HL-60 (cell line): ENCODE measurements around the gene SNX2.

ENCODE experiments used
- DNase-seq, 2 experiments: peaks; one replicate each; pipeline ENCODE4 v3.0.0-alpha.2; 2010 to 2020; ENCODE audit warnings: low read depth in 1 of 2, low spot score in 1 of 2
- H3K27ac ChIP-seq: fragments of 250-450 bp; sonication (Bioruptor Pico); replicated peaks from 2 replicates; pipeline ENCODE4 v1.5.1; 2020; ENCODE audit warnings: mild to moderate bottlenecking, moderate library complexity
- H3K27me3 ChIP-seq: fragments of 250-450 bp; sonication (Bioruptor Pico); 2 replicates; pipeline ENCODE4 v1.5.1; 2021; ENCODE audit warnings: mild to moderate bottlenecking, moderate library complexity; ENCODE audit not compliant: insufficient read depth, poor library complexity, severe bottlenecking
- H3K4me3 ChIP-seq: replicated peaks from 2 replicates; pipeline ENCODE4 v1.5.1; 2011; ENCODE audit warnings: mild to moderate bottlenecking, control low read depth, low read length; ENCODE audit not compliant: insufficient read depth
- GABPA ChIP-seq: IDR thresholded peaks from 2 replicates; pipeline ENCODE4 v1.6.1; 2012; ENCODE audit warnings: low read depth
- POLR2AphosphoS5 ChIP-seq: IDR thresholded peaks from 2 replicates; pipeline ENCODE4 v1.6.1; 2012; ENCODE audit warnings: low read depth
- SPI1 ChIP-seq: IDR thresholded peaks from 2 replicates; pipeline ENCODE4 v1.6.1; 2012; ENCODE audit warnings: low read depth, mild to moderate bottlenecking, borderline replicate concordance
- TF ChIP-seq, protein P1 (sequence below): IDR thresholded peaks from one replicate; pipeline ENCODE4 v1.5.1; 2011; ENCODE audit warnings: low read length, control low read depth, inconsistent platforms; ENCODE audit not compliant: insufficient read depth
- TF ChIP-seq, protein P2 (sequence below): IDR thresholded peaks from 2 replicates; pipeline ENCODE4 v1.6.1; 2012; ENCODE audit warnings: low read depth; ENCODE audit not compliant: insufficient replicate concordance

Gene SNX2

DNA sequence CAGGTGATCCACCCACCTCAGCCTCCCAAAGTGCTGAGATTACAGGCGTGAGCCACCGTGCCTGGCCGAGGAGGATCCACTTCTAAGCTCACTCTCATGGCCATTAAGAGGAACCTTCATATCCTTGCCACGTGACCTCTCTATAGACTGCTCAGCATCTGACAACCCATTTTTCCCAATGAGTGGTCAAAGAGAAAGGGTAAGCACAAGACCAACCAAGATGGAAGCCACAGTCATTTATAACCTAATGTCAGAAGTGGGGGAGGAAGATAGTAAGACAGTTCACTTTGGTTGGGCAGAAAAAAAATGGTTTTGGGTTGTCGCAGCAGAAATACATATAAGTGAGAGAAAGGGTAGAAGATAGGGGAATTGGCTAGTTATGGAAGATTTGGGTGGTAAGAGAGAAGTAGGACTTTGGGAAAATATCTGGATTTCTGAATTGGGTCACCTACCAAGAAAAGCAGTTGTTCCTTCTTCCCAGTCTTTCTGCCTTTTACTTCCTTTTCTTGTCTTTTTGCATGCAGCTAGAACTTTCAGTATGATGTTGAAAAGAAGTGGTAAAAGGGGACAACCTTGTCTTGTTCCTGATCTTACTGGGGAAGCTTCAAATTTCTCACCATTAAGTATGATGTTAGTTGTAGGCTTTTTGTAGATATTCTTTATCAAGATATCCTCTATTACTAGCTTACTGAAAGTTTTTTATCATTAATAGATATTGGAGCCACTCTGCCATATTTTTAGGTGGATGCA is 15.6 kb downstream of the SNX2 start:
- TF ChIP-seq, protein P1, sequence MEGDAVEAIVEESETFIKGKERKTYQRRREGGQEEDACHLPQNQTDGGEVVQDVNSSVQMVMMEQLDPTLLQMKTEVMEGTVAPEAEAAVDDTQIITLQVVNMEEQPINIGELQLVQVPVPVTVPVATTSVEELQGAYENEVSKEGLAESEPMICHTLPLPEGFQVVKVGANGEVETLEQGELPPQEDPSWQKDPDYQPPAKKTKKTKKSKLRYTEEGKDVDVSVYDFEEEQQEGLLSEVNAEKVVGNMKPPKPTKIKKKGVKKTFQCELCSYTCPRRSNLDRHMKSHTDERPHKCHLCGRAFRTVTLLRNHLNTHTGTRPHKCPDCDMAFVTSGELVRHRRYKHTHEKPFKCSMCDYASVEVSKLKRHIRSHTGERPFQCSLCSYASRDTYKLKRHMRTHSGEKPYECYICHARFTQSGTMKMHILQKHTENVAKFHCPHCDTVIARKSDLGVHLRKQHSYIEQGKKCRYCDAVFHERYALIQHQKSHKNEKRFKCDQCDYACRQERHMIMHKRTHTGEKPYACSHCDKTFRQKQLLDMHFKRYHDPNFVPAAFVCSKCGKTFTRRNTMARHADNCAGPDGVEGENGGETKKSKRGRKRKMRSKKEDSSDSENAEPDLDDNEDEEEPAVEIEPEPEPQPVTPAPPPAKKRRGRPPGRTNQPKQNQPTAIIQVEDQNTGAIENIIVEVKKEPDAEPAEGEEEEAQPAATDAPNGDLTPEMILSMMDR, result no peak
- no peak for TF ChIP-seq GABPA
- TF ChIP-seq SPI1, result no peak
- no peak for TF ChIP-seq POLR2AphosphoS5
- TF ChIP-seq, protein P2, sequence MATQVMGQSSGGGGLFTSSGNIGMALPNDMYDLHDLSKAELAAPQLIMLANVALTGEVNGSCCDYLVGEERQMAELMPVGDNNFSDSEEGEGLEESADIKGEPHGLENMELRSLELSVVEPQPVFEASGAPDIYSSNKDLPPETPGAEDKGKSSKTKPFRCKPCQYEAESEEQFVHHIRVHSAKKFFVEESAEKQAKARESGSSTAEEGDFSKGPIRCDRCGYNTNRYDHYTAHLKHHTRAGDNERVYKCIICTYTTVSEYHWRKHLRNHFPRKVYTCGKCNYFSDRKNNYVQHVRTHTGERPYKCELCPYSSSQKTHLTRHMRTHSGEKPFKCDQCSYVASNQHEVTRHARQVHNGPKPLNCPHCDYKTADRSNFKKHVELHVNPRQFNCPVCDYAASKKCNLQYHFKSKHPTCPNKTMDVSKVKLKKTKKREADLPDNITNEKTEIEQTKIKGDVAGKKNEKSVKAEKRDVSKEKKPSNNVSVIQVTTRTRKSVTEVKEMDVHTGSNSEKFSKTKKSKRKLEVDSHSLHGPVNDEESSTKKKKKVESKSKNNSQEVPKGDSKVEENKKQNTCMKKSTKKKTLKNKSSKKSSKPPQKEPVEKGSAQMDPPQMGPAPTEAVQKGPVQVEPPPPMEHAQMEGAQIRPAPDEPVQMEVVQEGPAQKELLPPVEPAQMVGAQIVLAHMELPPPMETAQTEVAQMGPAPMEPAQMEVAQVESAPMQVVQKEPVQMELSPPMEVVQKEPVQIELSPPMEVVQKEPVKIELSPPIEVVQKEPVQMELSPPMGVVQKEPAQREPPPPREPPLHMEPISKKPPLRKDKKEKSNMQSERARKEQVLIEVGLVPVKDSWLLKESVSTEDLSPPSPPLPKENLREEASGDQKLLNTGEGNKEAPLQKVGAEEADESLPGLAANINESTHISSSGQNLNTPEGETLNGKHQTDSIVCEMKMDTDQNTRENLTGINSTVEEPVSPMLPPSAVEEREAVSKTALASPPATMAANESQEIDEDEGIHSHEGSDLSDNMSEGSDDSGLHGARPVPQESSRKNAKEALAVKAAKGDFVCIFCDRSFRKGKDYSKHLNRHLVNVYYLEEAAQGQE, result no peak
- Histone ChIP-seq H3K27ac (no peak overlapping the region), H3K27me3 (no peaks in the 10 kb centered on the region), H3K4me3 (no peak overlapping the region)
- DNase-seq, result no peak

DNA sequence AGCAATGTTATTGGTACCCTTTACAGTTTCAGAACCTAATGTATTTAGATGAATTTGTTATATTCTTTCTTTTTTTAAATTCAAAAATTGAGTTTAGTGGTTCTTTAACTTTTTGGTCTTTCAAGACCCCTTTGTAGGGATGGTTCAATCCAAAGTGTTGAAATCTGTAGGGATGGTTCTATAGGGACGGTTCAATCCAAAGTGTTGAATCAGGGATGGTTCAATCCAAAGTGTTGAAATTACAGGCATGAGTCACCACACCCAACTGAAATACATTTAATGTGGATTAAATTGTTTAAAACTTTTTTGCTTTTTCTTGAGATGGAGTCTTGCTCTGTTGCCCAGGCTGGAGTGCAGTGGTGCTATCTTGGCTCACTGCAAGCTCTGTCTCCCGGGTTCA is 30.6 kb downstream of the SNX2 start:
- TF ChIP-seq POLR2AphosphoS5, result no peak
- TF ChIP-seq, protein P1, result no peak
- TF ChIP-seq SPI1, result no peak
- TF ChIP-seq, protein P2, result no peak
- TF ChIP-seq GABPA, result no peak
- Histone ChIP-seq H3K4me3 (no peak overlapping the region), H3K27ac (no peak overlapping the region), H3K27me3 (no peaks in the 10 kb centered on the region)
- no peak for DNase-seq

DNA sequence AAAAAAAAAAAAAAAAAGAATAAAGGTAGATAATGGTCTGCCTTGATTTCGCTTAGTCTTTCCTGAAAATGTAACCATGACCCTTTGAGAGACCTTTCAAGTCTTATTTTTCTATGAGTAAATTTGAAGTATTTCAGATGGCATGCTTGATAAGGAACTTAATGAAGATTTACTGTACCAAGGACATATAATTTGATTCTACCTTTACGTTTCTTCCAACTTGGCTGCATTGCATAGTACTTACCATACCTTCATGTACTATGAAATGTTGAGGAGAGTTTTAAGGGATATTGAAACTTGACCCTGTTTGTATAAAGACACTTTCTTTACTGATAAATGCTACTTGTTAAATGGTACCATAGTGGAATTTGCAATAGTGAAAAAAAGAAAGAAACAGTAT is 35.5 kb downstream of the SNX2 start:
- H3K27me3 ChIP-seq, result no peaks in the 10 kb centered on the region
- TF ChIP-seq, protein P1, result no peak
- TF ChIP-seq SPI1 (no peak), POLR2AphosphoS5 (no peak), GABPA (no peak)
- TF ChIP-seq, protein P2, result no peak
- no peak overlapping the region for H3K4me3 ChIP-seq
- DNase-seq, result no peak
- H3K27ac ChIP-seq, result no peak overlapping the region
